IMR-90 (cell line): ENCODE measurements around the gene ACOXL. TPM values are rescaled to one million over a fixed set of nuclear protein-coding genes. Genes with fewer than 3 reads are reported as not detected.

Experiments used
- ATAC-seq: fragments of 200-7000 bp; cut with Tn5 transposase; 2 replicates; pipeline ENCODE4 v1.9.1; 2020; ENCODE audit warnings: low read depth, mild to moderate bottlenecking, moderate library complexity
- BruUV-seq: library from RNA; stranded (reverse); fragments of 400-500 nt; replicated peaks from 2 replicates; lab custom pipeline; 2021; lab: Mats Ljungman, UMichigan
- CTCF ChIA-PET: fragments of 300-600 bp; formaldehyde crosslinking; extraction: SDS; loops from one replicate; lab custom pipeline; 2021; ENCODE audit warnings: antibody characterized with exemption; lab: Yijun Ruan, JAX
- POLR2A ChIA-PET: fragments of 300-600 bp; sonication (Branson Sonifier 250); formaldehyde crosslinking; loops from one replicate; lab custom pipeline; 2022; ENCODE audit warnings: antibody characterized with exemption; ENCODE audit not compliant: unreplicated experiment; lab: Charles Lee
- DNase-seq: peaks from one replicate; pipeline ENCODE4 v3.0.0; 2013
- H2AFZ ChIP-seq: replicated peaks from 2 replicates; pipeline ENCODE3; 2013; ENCODE audit warnings: low read length, mild to moderate bottlenecking; ENCODE audit not compliant: poor library complexity
- H2AK5ac ChIP-seq: 2 replicates; pipeline ENCODE4 v1.6.1; 2013; ENCODE audit warnings: low read depth, low read length, inconsistent platforms
- H2AK9ac ChIP-seq: replicated peaks from 2 replicates; pipeline ENCODE3; 2013; ENCODE audit warnings: mild to moderate bottlenecking, low read depth, low read length, moderate library complexity; ENCODE audit not compliant: poor library complexity
- H2BK120ac ChIP-seq: 2 replicates; pipeline ENCODE4 v1.6.1; 2013; ENCODE audit warnings: low read depth, low read length, inconsistent platforms
- H2BK15ac ChIP-seq: 3 replicates; pipeline ENCODE4 v1.6.1; 2013; ENCODE audit warnings: low read depth, low read length, inconsistent platforms
- H2BK20ac ChIP-seq: 2 replicates; pipeline ENCODE4 v1.6.1; 2013; ENCODE audit warnings: low read depth, mild to moderate bottlenecking, inconsistent platforms, low read length, moderate library complexity
- H2BK5ac ChIP-seq: 2 replicates; pipeline ENCODE4 v1.6.1; 2013; ENCODE audit warnings: mild to moderate bottlenecking, low read depth, low read length, inconsistent platforms; ENCODE audit not compliant: poor library complexity, severe bottlenecking
- H3K14ac ChIP-seq: replicated peaks from 2 replicates; pipeline ENCODE4 v1.6.1; 2013; ENCODE audit warnings: low read depth, low read length, inconsistent platforms
- H3K18ac ChIP-seq: 2 replicates; pipeline ENCODE4 v1.6.1; 2013; ENCODE audit warnings: low read depth, low read length, control low read depth
- H3K23ac ChIP-seq: 2 replicates; pipeline ENCODE4 v1.6.1; 2013; ENCODE audit warnings: low read depth, low read length, inconsistent platforms
- H3K27ac ChIP-seq: 2 replicates; pipeline ENCODE4 v1.5.1; 2013; ENCODE audit warnings: mild to moderate bottlenecking, control low read depth, low read length; ENCODE audit not compliant: insufficient read depth
- H3K27me3 ChIP-seq: 2 replicates; pipeline ENCODE4 v1.6.1; 2013; ENCODE audit warnings: low read length; ENCODE audit not compliant: control insufficient read depth, insufficient read depth
- H3K36me3 ChIP-seq: 2 replicates; pipeline ENCODE4 v1.6.1; 2013; ENCODE audit warnings: low read length, mixed read lengths; ENCODE audit not compliant: control insufficient read depth, insufficient read depth
- H3K4ac ChIP-seq: 2 replicates; pipeline ENCODE4 v1.6.1; 2013; ENCODE audit warnings: low read depth, low read length, inconsistent platforms
- H3K4me1 ChIP-seq: 2 replicates; pipeline ENCODE4 v1.6.1; 2013; ENCODE audit warnings: low read length, mixed read lengths; ENCODE audit not compliant: control insufficient read depth, insufficient read depth
- H3K4me2 ChIP-seq: 2 replicates; pipeline ENCODE4 v1.6.1; 2013; ENCODE audit warnings: low read depth, mild to moderate bottlenecking, control low read depth, low read length, moderate library complexity
- H3K4me3 ChIP-seq: 2 replicates; pipeline ENCODE4 v1.5.1; 2013; ENCODE audit warnings: low read depth, mild to moderate bottlenecking, control low read depth, low read length, moderate library complexity; ENCODE audit not compliant: insufficient read depth
- H3K56ac ChIP-seq: 2 replicates; pipeline ENCODE4 v1.6.1; 2013; ENCODE audit warnings: low read length, inconsistent platforms; ENCODE audit not compliant: insufficient read depth; ENCODE audit errors: extremely low read depth
- H3K79me1 ChIP-seq, 2 experiments: 2 replicates each; pipeline ENCODE4 v1.6.1; 2013; ENCODE audit warnings: low read length in 2 of 2, inconsistent platforms in 1 of 2, low read depth in 1 of 2
- H3K9ac ChIP-seq: 2 replicates; pipeline ENCODE4 v1.6.1; 2013; ENCODE audit warnings: low read depth, low read length, control low read depth
- H3K9me1 ChIP-seq: 2 replicates; pipeline ENCODE4 v1.6.1; 2013; ENCODE audit warnings: low read length, inconsistent platforms; ENCODE audit not compliant: insufficient read depth
- H3K9me3 ChIP-seq: 2 replicates; pipeline ENCODE4 v1.6.1; 2013; ENCODE audit warnings: low read length; ENCODE audit not compliant: control insufficient read depth, insufficient read depth
- H4K20me1 ChIP-seq: 2 replicates; pipeline ENCODE4 v1.6.1; 2013; ENCODE audit warnings: low read length, inconsistent platforms; ENCODE audit not compliant: insufficient read depth
- H4K5ac ChIP-seq: 2 replicates; pipeline ENCODE4 v1.6.1; 2013; ENCODE audit warnings: mild to moderate bottlenecking, low read depth, low read length, control low read depth
- H4K8ac ChIP-seq, 2 experiments: 2 replicates each; pipeline ENCODE4 v1.6.1; 2013; ENCODE audit warnings: low read depth in 2 of 2, low read length in 2 of 2, control low read depth in 1 of 2, inconsistent platforms in 1 of 2
- H4K91ac ChIP-seq: 2 replicates; pipeline ENCODE4 v1.6.1; 2013; ENCODE audit warnings: low read depth, low read length, inconsistent platforms; ENCODE audit not compliant: insufficient read depth
- BHLHE40 ChIP-seq: fragments of 150-350 bp; IDR thresholded peaks from 2 replicates; pipeline ENCODE4 v1.6.1; 2016; ENCODE audit warnings: mild to moderate bottlenecking, low read depth, low read length
- CEBPB ChIP-seq: IDR thresholded peaks from 2 replicates; pipeline ENCODE4 v1.6.1; 2012; ENCODE audit warnings: low read depth, low read length, improper control_type of control experiment
- FOS ChIP-seq: fragments of 150-350 bp; IDR thresholded peaks from 2 replicates; pipeline ENCODE4 v1.6.1; 2016; ENCODE audit warnings: low read depth, low read length
- MAZ ChIP-seq: IDR thresholded peaks from 2 replicates; pipeline ENCODE4 v1.6.1; 2012; ENCODE audit warnings: low read depth, mild to moderate bottlenecking, low read length, improper control_type of control experiment, moderate library complexity, borderline replicate concordance
- MXI1 ChIP-seq: IDR thresholded peaks from 2 replicates; pipeline ENCODE4 v1.6.1; 2012; ENCODE audit warnings: low read depth, mild to moderate bottlenecking, low read length, moderate library complexity, borderline replicate concordance
- RAD21 ChIP-seq: IDR thresholded peaks from 2 replicates; pipeline ENCODE4 v1.6.1; 2012; ENCODE audit warnings: low read length, improper control_type of control experiment
- WGBS, 2 experiments: methylation state at CpG; one replicate each; pipeline versions ENCODE4 v1.1.5 to v1.1.7; 2013; ENCODE audit warnings: missing lambda C conversion rate in 2 of 2; ENCODE audit not compliant: insufficient read length in 1 of 2; ENCODE audit errors: extremely low coverage in 2 of 2; 5-methylcytosine and 5-hydroxymethylcytosine counted together
- dilution Hi-C: fragments of 300-500 bp; cut with HindIII; formaldehyde crosslinking; loops from one replicate; pipeline ENCODE4 v1.14.3; 2018; ENCODE audit warnings: low sequenced_read_pairs; ENCODE audit not compliant: unreplicated experiment
- in situ Hi-C: fragments of 300-500 bp; cut with MboI; formaldehyde crosslinking; loops from 3 replicates; pipeline ENCODE4 v1.14.3; 2019; ENCODE audit warnings: low sequenced_read_pairs, inconsistent platforms, mixed read lengths
- intact Hi-C: fragments of 100-400 bp; cut with micrococcal nuclease; formaldehyde crosslinking; loops from 2 replicates; pipeline ENCODE4 v1.10.0; 2022
- polyA plus RNA-seq, 3 experiments: library from polyadenylated mRNA; depleted of rRNA; stranded (reverse); fragments of >200 nt; gene quantifications; 2 replicates each; pipeline ENCODE4 v1.2.3, GENCODE V29; 2012; ENCODE audit warnings: low replicate concordance in 1 of 3
- total RNA-seq: library from RNA; depleted of rRNA; stranded (reverse); fragments of >200 nt; gene quantifications from 2 replicates; pipeline ENCODE4 v1.2.3, GENCODE V29; 2012
- TF ChIP-seq, protein P1 (sequence below): fragments of 150-350 bp; IDR thresholded peaks from 2 replicates; pipeline ENCODE4 v1.6.1; 2017; ENCODE audit warnings: mild to moderate bottlenecking, antibody characterized with exemption, low read length, low read depth

ACOXL gene
- total and polyA plus RNA-seq, 2 of the 4 experiments (the other 2 are of a cell fraction): not detected

DNA sequence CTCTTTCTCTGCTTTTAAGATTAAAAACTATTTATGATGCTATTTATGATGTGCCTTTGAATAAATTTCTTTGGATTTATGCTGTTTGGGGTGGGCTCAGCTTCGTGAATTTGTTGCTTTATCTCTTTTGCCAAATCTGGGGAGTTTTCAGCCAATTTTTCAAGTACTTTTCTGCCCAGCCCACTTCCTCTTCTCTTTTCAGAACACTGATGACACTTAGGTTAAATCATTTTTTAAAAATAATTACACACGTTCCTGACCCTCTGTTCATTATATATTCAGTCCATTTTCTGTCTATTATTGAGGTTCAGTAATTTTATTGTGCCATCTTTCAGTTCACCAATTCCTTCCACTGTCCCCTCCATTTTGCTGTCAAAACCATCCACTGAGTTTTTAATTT, 373.6 kb downstream of the ACOXL start:
- Histone ChIP-seq H3K4me1 (no peaks in the 10 kb centered on the region), H4K8ac (no peak overlapping the region), H4K5ac (no peak overlapping the region), H2BK5ac (no peak overlapping the region), H2BK20ac (no peak overlapping the region), H2AK5ac (no peak overlapping the region), H3K4ac (no peak overlapping the region), H3K14ac (no peak overlapping the region), H3K4me3 (no peak overlapping the region), H4K20me1 (no peaks in the 10 kb centered on the region), H3K4me2 (no peak overlapping the region), H2BK120ac (no peak overlapping the region), H3K23ac (no peak overlapping the region), H3K9me1 (0 out of 2 replicates have a peak, but pooled peaks cover 3% of the 10 kb centered on the region), H2BK15ac (no peak overlapping the region), H3K9me3 (no peaks in the 10 kb centered on the region), H4K91ac (no peak overlapping the region), H3K27ac (no peak overlapping the region), H2AFZ (no peak overlapping the region), H3K79me1 (no peaks in the 10 kb centered on the region), H3K36me3 (no peaks in the 10 kb centered on the region), H3K9ac (no peak overlapping the region), H3K18ac (no peak overlapping the region), H2AK9ac (no peak overlapping the region), H3K56ac (no peak overlapping the region), H3K27me3 (peaks cover 27% of the 10 kb centered on the region)
- no TSS peak for BruUV-seq
- TF ChIP-seq MAZ (no peak), CEBPB (no peak), BHLHE40 (no peak), MXI1 (no peak), FOS (no peak), RAD21 (no peak)
- TF ChIP-seq, protein P1, sequence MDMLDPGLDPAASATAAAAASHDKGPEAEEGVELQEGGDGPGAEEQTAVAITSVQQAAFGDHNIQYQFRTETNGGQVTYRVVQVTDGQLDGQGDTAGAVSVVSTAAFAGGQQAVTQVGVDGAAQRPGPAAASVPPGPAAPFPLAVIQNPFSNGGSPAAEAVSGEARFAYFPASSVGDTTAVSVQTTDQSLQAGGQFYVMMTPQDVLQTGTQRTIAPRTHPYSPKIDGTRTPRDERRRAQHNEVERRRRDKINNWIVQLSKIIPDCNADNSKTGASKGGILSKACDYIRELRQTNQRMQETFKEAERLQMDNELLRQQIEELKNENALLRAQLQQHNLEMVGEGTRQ: no peak
- ATAC-seq (no peak), DNase-seq (no peak)
- POLR2A ChIA-PET: no interaction called here
- dilution Hi-C loops (no loop called here), intact Hi-C loops (no loop called here), in situ Hi-C loops (no loop called here)
- CTCF ChIA-PET: no interaction called here
- no CpG with 5 or more reads among the region's 2 CpGs for WGBS, 2 experiments
